WTC11 (cell line): ENCODE measurements around the gene EPB41L4B. TPM values are rescaled to one million over a fixed set of nuclear protein-coding genes. Genes with fewer than 3 reads are reported as not detected.
A peak's percentile ranks its signal among the peaks of the same experiment; 100 is the strongest.

ENCODE experiments used
- ATAC-seq: fragments of 200-7000 bp; cut with Tn5 transposase; 2 replicates; pipeline ENCODE4 v1.10.0; 2021; ENCODE audit warnings: mild to moderate bottlenecking, moderate library complexity
- CTCF ChIA-PET: fragments of 300-600 bp; sonication (Branson Sonifier 250); formaldehyde crosslinking; loops from one replicate; lab custom pipeline; 2021; ENCODE audit warnings: antibody characterized with exemption; lab: Charles Lee
- POLR2A ChIA-PET: fragments of 350-600 bp; sonication (Branson Sonifier 250); formaldehyde crosslinking; loops from one replicate; lab custom pipeline; 2021; ENCODE audit warnings: antibody characterized with exemption; lab: Charles Lee
- DNase-seq: peaks from one replicate; pipeline ENCODE4 v3.0.0; 2021; ENCODE audit warnings: low spot score
- H3K27ac Mint-ChIP-seq: 2 replicates; pipeline ENCODE4 v1.8.0; 2021; ENCODE audit warnings: mixed read lengths
- H3K27me3 Mint-ChIP-seq: 2 replicates; pipeline ENCODE4 v1.8.0; 2021; ENCODE audit warnings: low read depth, mild to moderate bottlenecking, moderate library complexity, mixed read lengths
- H3K36me3 Mint-ChIP-seq: 2 replicates; pipeline ENCODE4 v1.8.0; 2021; ENCODE audit warnings: mixed read lengths
- H3K4me1 Mint-ChIP-seq: 2 replicates; pipeline ENCODE4 v1.8.0; 2022; ENCODE audit warnings: mixed read lengths
- H3K4me3 Mint-ChIP-seq: 2 replicates; pipeline ENCODE4 v1.8.0; 2021; ENCODE audit warnings: mild to moderate bottlenecking, moderate library complexity, mixed read lengths
- H3K9me3 Mint-ChIP-seq: 2 replicates; pipeline ENCODE4 v1.8.0; 2021; ENCODE audit warnings: mixed read lengths
- AFF4 ChIP-seq: sonication (generic); formaldehyde crosslinking; IDR thresholded peaks from 2 replicates; pipeline ENCODE4 v1.8.1; 2023; ENCODE audit warnings: mild to moderate bottlenecking, missing genetic modification reagents, borderline replicate concordance
- AR ChIP-seq: fragments of 250-450 bp; sonication (Bioruptor Pico); IDR thresholded peaks from 2 replicates; pipeline ENCODE4 v1.9.0; 2021; ENCODE audit warnings: mild to moderate bottlenecking
- ATF1 ChIP-seq: sonication (generic); formaldehyde crosslinking; IDR thresholded peaks from 2 replicates; pipeline ENCODE4 v1.8.1; 2023; ENCODE audit warnings: mild to moderate bottlenecking, moderate library complexity, missing genetic modification reagents
- ATF3 ChIP-seq: sonication (generic); formaldehyde crosslinking; conservative IDR thresholded peaks from 2 replicates; pipeline ENCODE4 v1.8.1; 2022; ENCODE audit warnings: mild to moderate bottlenecking, missing genetic modification reagents
- CDX4 ChIP-seq: fragments of 250-450 bp; sonication (Bioruptor Pico); IDR thresholded peaks from 2 replicates; pipeline ENCODE4 v1.9.0; 2021; ENCODE audit warnings: moderate library complexity, mild to moderate bottlenecking, inconsistent platforms, borderline replicate concordance
- E2F1 ChIP-seq: sonication (generic); formaldehyde crosslinking; IDR thresholded peaks from 2 replicates; pipeline ENCODE4 v1.8.0; 2022; ENCODE audit warnings: mild to moderate bottlenecking, missing genetic modification reagents
- GABPB1 ChIP-seq: sonication (generic); formaldehyde crosslinking; IDR thresholded peaks from 2 replicates; pipeline ENCODE4 v1.8.1; 2023; ENCODE audit warnings: mild to moderate bottlenecking, missing genetic modification reagents
- IRF2 ChIP-seq: sonication (generic); formaldehyde crosslinking; IDR thresholded peaks from 2 replicates; pipeline ENCODE4 v1.8.0; 2022; ENCODE audit warnings: low read depth, missing genetic modification reagents, borderline replicate concordance
- JAZF1 ChIP-seq: fragments of 250-450 bp; sonication (Bioruptor Pico); IDR thresholded peaks from 2 replicates; pipeline ENCODE4 v1.9.0; 2021; ENCODE audit warnings: moderate library complexity, mild to moderate bottlenecking, inconsistent platforms
- MLX ChIP-seq: sonication (generic); formaldehyde crosslinking; IDR thresholded peaks from 2 replicates; pipeline ENCODE4 v1.8.1; 2023; ENCODE audit warnings: mild to moderate bottlenecking, missing genetic modification reagents, moderate library complexity
- NFYB ChIP-seq: sonication (generic); formaldehyde crosslinking; conservative IDR thresholded peaks from 2 replicates; pipeline ENCODE4 v1.8.0; 2022; ENCODE audit warnings: low read depth, missing genetic modification reagents
- TEAD4 ChIP-seq: sonication (generic); formaldehyde crosslinking; IDR thresholded peaks from 2 replicates; pipeline ENCODE4 v1.8.0; 2022; ENCODE audit warnings: mild to moderate bottlenecking, missing genetic modification reagents
- TP53 ChIP-seq: sonication (generic); formaldehyde crosslinking; IDR thresholded peaks from 2 replicates; pipeline ENCODE4 v1.8.1; 2023; ENCODE audit warnings: mild to moderate bottlenecking, missing genetic modification reagents
- ZNF281 ChIP-seq: sonication (generic); formaldehyde crosslinking; IDR thresholded peaks from 2 replicates; pipeline ENCODE4 v1.8.0; 2023; ENCODE audit warnings: mild to moderate bottlenecking, missing genetic modification reagents
- ZNF396 ChIP-seq: fragments of 250-450 bp; sonication (Bioruptor Pico); IDR thresholded peaks from 2 replicates; pipeline ENCODE4 v1.8.0; 2021; ENCODE audit warnings: mild to moderate bottlenecking, moderate library complexity, borderline replicate concordance
- total RNA-seq: library from RNA; stranded (reverse); gene quantifications from 3 replicates; pipeline ENCODE4 v1.2.3, GENCODE V29; 2021

EPB41L4B gene
- total RNA-seq, 1 experiment from 2014 or later, result 20.0 TPM

- no peak for TF ChIP-seq ZNF281
- no peak for TF ChIP-seq AFF4 (CRISPR knock-in tag)
Observed at GRCh38 chr9:109309282-109309681, 11.6 kb downstream of the EPB41L4B start (continued).

- Mint-ChIP-seq H3K27ac (peak overlapping the region; percentile 58), H3K27me3 (no peaks in the 10 kb centered on the region), H3K9me3 (no peaks in the 10 kb centered on the region), H3K4me1 (peaks cover 39% of the 10 kb centered on the region), H3K4me3 (no peak overlapping the region)
- POLR2A ChIA-PET, result interaction anchor here (0.6 kb wide), 2 partner anchors 125 to 1268 kb away, joined by 5 to 6 read pairs; no protein-coding TSS in a partner anchor
- TF ChIP-seq ATF1 (no peak), TP53 (CRISPR knock-in tag) (no peak), GABPB1 (CRISPR knock-in tag) (peak; percentile 54; the same call in 1 of the 2 replicates), TEAD4 (no peak), NFYB (CRISPR knock-in tag) (no peak)
- TF ChIP-seq, all 79 proteins: peak for 1
- ATAC-seq (peak; percentile 55), DNase-seq (no peak)
- H3K36me3 Mint-ChIP-seq, result peaks cover 4% of the 10 kb centered on the region
- CTCF ChIA-PET, result interaction anchor here (1.1 to 2.0 kb wide), 4 partner anchors 9 to 49 kb away, joined by 3 to 9 read pairs (median 4); no protein-coding TSS in a partner anchor
Observed at GRCh38 chr9:109307380-109308240, 13.2 kb downstream of the EPB41L4B start.

GRCh38 chr9:109305801-109306200 lies 15.1 kb downstream of the EPB41L4B start:
- H3K4me3 Mint-ChIP-seq, result no peak overlapping the region
- no peak overlapping the region; the same call in 1 of the 2 replicates for H3K27ac Mint-ChIP-seq
- H3K27me3 Mint-ChIP-seq, result no peaks in the 10 kb centered on the region
- ATAC-seq (no peak), DNase-seq (no peak)
- no peaks in the 10 kb centered on the region for H3K9me3 Mint-ChIP-seq
- ChIA-PET POLR2A (interaction anchor here (0.6 kb wide), 1 partner anchor 127 kb away, joined by 3 read pairs; no protein-coding TSS in a partner anchor), CTCF (interaction anchor here (0.6 kb wide), 1 partner anchor 15 kb away, joined by 3 read pairs; no protein-coding TSS in a partner anchor)
- peaks cover 34% of the 10 kb centered on the region for H3K4me1 Mint-ChIP-seq
- H3K36me3 Mint-ChIP-seq, result peaks cover 8% of the 10 kb centered on the region
- TF ChIP-seq JAZF1 (CRISPR knock-in tag) (no peak), ATF3 (no peak), IRF2 (CRISPR knock-in tag) (no peak), AR (CRISPR knock-in tag) (no peak), MLX (CRISPR knock-in tag) (no peak), ZNF396 (CRISPR knock-in tag) (no peak), CDX4 (CRISPR knock-in tag) (no peak), E2F1 (CRISPR knock-in tag) (no peak)
